ENCODE results near the gene TMEM60. TPM values are rescaled to one million over a fixed set of nuclear protein-coding genes. Genes with fewer than 3 reads are reported as not detected.

The TMEM60 gene
- total RNA-seq, 1 donor from 2014 or later: 24.6 TPM

DNA sequence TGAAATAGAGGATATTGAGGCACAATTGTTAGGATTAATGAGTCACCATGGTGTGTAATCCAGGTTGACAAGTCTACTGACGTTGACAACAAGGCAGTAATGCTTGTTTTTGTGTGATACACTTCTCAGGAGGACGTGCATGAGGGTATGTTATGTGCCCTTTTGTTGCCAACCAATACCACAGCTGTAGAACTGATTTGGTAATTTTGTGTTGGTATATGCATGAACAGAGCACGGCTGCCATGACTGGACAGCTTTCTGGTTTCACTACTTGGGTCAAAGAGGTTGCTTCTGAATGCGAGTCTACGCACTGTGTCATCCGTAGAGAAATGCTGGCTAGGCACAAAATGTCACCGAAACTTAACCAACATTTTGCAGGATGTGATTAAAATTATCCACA is 33.2 kb upstream of the TMEM60 start:
- no peaks in the 10 kb centered on the region for H3K27me3 ChIP-seq (ENCODE audit: low read depth)
- DNase-seq: no peak
- H3K27ac ChIP-seq: no peak overlapping the region
- TF ChIP-seq CTCF (IDR thresholded peaks at IDR 0.05): no peak
- H3K36me3 ChIP-seq: no peaks in the 10 kb centered on the region
- H3K4me1 ChIP-seq: peaks cover 15% of the 10 kb centered on the region
- intact Hi-C loops (cut with DNase I): no loop called here
- ATAC-seq: no peak
- peaks cover 3% of the 10 kb centered on the region for H3K9me3 ChIP-seq
- H3K4me3 ChIP-seq: no peak overlapping the region

GRCh38 chr7:77830649-77831355 is 32.6 kb upstream of the TMEM60 start:
- Histone ChIP-seq H3K9me3 (peaks cover 10% of the 10 kb centered on the region), H3K4me3 (no peak overlapping the region), H3K27me3 (ENCODE audit: low read depth) (no peaks in the 10 kb centered on the region), H3K36me3 (no peaks in the 10 kb centered on the region), H3K4me1 (peaks cover 15% of the 10 kb centered on the region), H3K27ac (no peak overlapping the region)
- intact Hi-C loops (cut with DNase I): no loop called here
- TF ChIP-seq CTCF (IDR thresholded peaks at IDR 0.05): no peak
- no peak for ATAC-seq
- DNase-seq: no peak

DNA sequence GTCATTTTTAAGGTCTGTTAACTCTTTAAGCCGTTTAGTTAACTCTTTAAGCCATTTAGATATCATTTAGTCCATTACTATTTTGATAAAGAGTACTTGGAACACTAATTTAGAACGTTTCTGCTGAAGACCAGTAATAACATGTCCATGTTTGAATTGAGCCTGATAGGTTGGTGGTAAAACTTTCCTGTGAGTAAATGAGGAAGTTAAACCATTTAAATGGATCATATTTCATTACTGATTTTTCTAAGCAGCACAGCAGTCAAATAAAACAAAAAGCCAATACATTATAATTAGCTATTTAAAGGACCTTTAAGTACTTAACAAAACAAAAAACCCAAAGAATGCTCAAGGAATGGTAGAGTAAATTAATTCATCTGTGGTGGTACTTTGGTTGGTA is 29.8 kb upstream of the TMEM60 start:
- H3K36me3 ChIP-seq: no peaks in the 10 kb centered on the region
- no peak for DNase-seq
- no peak overlapping the region for H3K27ac ChIP-seq
- no peak for TF ChIP-seq CTCF (IDR thresholded peaks at IDR 0.05)
- no peaks in the 10 kb centered on the region for H3K27me3 ChIP-seq (ENCODE audit: low read depth)
- peaks cover 11% of the 10 kb centered on the region for H3K9me3 ChIP-seq
- H3K4me1 ChIP-seq: no peaks in the 10 kb centered on the region
- ATAC-seq: no peak
- H3K4me3 ChIP-seq: no peak overlapping the region
- intact Hi-C loops (cut with DNase I): no loop called here

DNA sequence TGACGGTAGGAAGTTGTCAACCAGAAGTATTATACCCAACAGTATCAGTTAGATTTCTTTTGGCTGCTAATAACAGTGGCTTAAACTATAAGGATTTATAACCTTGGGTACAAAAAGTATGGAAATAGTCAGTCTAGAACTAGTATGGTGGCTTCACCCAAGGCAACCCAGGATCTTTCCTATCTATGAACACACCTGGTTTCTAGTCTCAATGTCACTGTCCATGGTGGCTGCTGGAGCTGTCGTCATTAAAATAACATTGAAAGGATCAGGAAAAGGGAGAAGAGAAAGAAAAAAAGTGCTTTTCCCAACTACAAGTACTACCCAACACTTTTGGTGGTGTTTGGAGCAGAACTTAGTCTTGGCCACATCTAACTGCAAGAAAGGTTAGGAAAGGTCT is 28.1 kb upstream of the TMEM60 start:
- intact Hi-C loops (cut with DNase I): no loop called here
- no peaks in the 10 kb centered on the region for H3K36me3 ChIP-seq
- no peak overlapping the region for H3K4me3 ChIP-seq
- H3K9me3 ChIP-seq: peaks cover 16% of the 10 kb centered on the region
- H3K27me3 ChIP-seq (ENCODE audit: low read depth): no peaks in the 10 kb centered on the region
- no peak overlapping the region for H3K27ac ChIP-seq
- TF ChIP-seq CTCF (IDR thresholded peaks at IDR 0.05): no peak
- ATAC-seq (no peak), DNase-seq (no peak)
- H3K4me1 ChIP-seq: no peaks in the 10 kb centered on the region

- no peak overlapping the region for H3K4me3 ChIP-seq
- TF ChIP-seq CTCF (IDR thresholded peaks at IDR 0.05): no peak
- no peak overlapping the region for H3K27ac ChIP-seq
- H3K36me3 ChIP-seq: no peaks in the 10 kb centered on the region
- intact Hi-C loops (cut with DNase I): no loop called here
- H3K27me3 ChIP-seq (ENCODE audit: low read depth): no peaks in the 10 kb centered on the region
- ATAC-seq: peak; percentile 25 to 49
- peaks cover 28% of the 10 kb centered on the region for H3K9me3 ChIP-seq
- no peak for DNase-seq
- H3K4me1 ChIP-seq: no peaks in the 10 kb centered on the region
Measured at GRCh38 chr7:77825131-77825530, 26.9 kb upstream of the TMEM60 start.
